SKM-1 (cell line): ENCODE measurements around the gene RPS6KA5.
"Not testable (repeated sequence)": the region's sequence is repeated elsewhere in the genome, so short reads cannot be mapped to it uniquely, and the experiment has no call there.

ENCODE experiments used
- DNase-seq: peaks from one replicate; lab custom pipeline; 2025; ENCODE audit not compliant: unreplicated experiment; lab: John Stamatoyannopoulos, UW

Gene RPS6KA5

GRCh38 chr14:91067186-91067585, 6.7 kb upstream of the RPS6KA5 start:
- no peak for DNase-seq

- DNase-seq = no peak
Observed at GRCh38 chr14:91065266-91065665, 4.8 kb upstream of the RPS6KA5 start.

- no peak for DNase-seq
Observed at GRCh38 chr14:91063119-91063518, 2.7 kb upstream of the RPS6KA5 start.

GRCh38 chr14:91062600-91062999, 2.2 kb upstream of the RPS6KA5 start:
- no peak for DNase-seq

GRCh38 chr14:91061056-91061887, 831 bp upstream of the RPS6KA5 start:
- no peak for DNase-seq

GRCh38 chr14:91059576-91060350, 678 bp downstream of the RPS6KA5 start:
- no peak for DNase-seq

GRCh38 chr14:91058042-91058581, 2.3 kb downstream of the RPS6KA5 start:
- DNase-seq = no peak

GRCh38 chr14:91056361-91056760, 4.1 kb downstream of the RPS6KA5 start:
- DNase-seq = no peak

- no peak for DNase-seq
Observed at GRCh38 chr14:91055016-91055415, 5.4 kb downstream of the RPS6KA5 start.

- no peak for DNase-seq
Observed at GRCh38 chr14:91048676-91049075, 11.8 kb downstream of the RPS6KA5 start.

- DNase-seq = no peak
Observed at GRCh38 chr14:91048265-91048664, 12.2 kb downstream of the RPS6KA5 start.

GRCh38 chr14:91047174-91047753, 13.2 kb downstream of the RPS6KA5 start:
- no peak for DNase-seq

- no peak for DNase-seq
Observed at GRCh38 chr14:91046488-91047072, 13.9 kb downstream of the RPS6KA5 start.

- DNase-seq = no peak
Observed at GRCh38 chr14:91041450-91041849, 19.0 kb downstream of the RPS6KA5 start.

GRCh38 chr14:91040545-91040944, 19.9 kb downstream of the RPS6KA5 start:
- no peak for DNase-seq

- no peak for DNase-seq
Observed at GRCh38 chr14:91038439-91038838, 22.0 kb downstream of the RPS6KA5 start.

GRCh38 chr14:91036741-91037469, 23.5 kb downstream of the RPS6KA5 start:
- DNase-seq = no peak

- no peak for DNase-seq
Observed at GRCh38 chr14:91035855-91036254, 24.6 kb downstream of the RPS6KA5 start.

GRCh38 chr14:91034379-91034778, 26.1 kb downstream of the RPS6KA5 start:
- DNase-seq = not testable (repeated sequence)

- no peak for DNase-seq
Observed at GRCh38 chr14:91032248-91032647, 28.2 kb downstream of the RPS6KA5 start.

GRCh38 chr14:91031666-91032065, 28.8 kb downstream of the RPS6KA5 start:
- no peak for DNase-seq
